Loucy (cell line): ENCODE data around the gene HK1.

Source experiments
- H2AFZ ChIP-seq: fragments of 200-600 bp; sonication (generic); 2 replicates; pipeline ENCODE4 v1.6.0; 2016; ENCODE audit warnings: antibody characterized with exemption, mild to moderate bottlenecking, low read length, moderate library complexity
- H3F3A ChIP-seq: fragments of 200-600 bp; 2 replicates; pipeline ENCODE4 v1.6.0; 2016; ENCODE audit warnings: antibody characterized with exemption, low read depth, mild to moderate bottlenecking
- H3K27me3 ChIP-seq: fragments of 200-600 bp; sonication (generic); 2 replicates; pipeline ENCODE4 v1.6.1; 2014; ENCODE audit warnings: low read length, mild to moderate bottlenecking; ENCODE audit not compliant: insufficient read depth, poor library complexity, severe bottlenecking
- H3K36me3 ChIP-seq: fragments of 200-600 bp; sonication (generic); 2 replicates; pipeline ENCODE4 v1.6.1; 2016; ENCODE audit warnings: low read length; ENCODE audit not compliant: insufficient read depth
- H3K4me1 ChIP-seq: fragments of 200-600 bp; sonication (generic); 2 replicates; pipeline ENCODE4 v1.5.1; 2014; ENCODE audit warnings: low read length, mild to moderate bottlenecking; ENCODE audit not compliant: insufficient read depth, poor library complexity, severe bottlenecking
- H3K4me2 ChIP-seq: fragments of 200-600 bp; sonication (generic); 2 replicates; pipeline ENCODE4 v1.6.0; 2014; ENCODE audit warnings: antibody characterized with exemption, low read length, low read depth, mild to moderate bottlenecking; ENCODE audit not compliant: poor library complexity, severe bottlenecking
- H3K4me3 ChIP-seq: fragments of 200-600 bp; sonication (generic); 2 replicates; pipeline ENCODE4 v1.5.1; 2014; ENCODE audit warnings: low read length, mild to moderate bottlenecking, mixed read lengths; ENCODE audit not compliant: poor library complexity, severe bottlenecking
- H3K79me2 ChIP-seq: fragments of 200-600 bp; sonication (generic); 2 replicates; pipeline ENCODE4 v1.6.1; 2014; ENCODE audit warnings: low read length; ENCODE audit not compliant: insufficient read depth
- H3K9ac ChIP-seq: fragments of 200-600 bp; sonication (generic); 2 replicates; pipeline ENCODE4 v1.6.0; 2014; ENCODE audit warnings: mild to moderate bottlenecking, low read depth, low read length, moderate library complexity; ENCODE audit not compliant: poor library complexity, severe bottlenecking
- H3K9me2 ChIP-seq: fragments of 200-600 bp; sonication (generic); replicated peaks from 2 replicates; pipeline ENCODE4 v1.6.1; 2016; ENCODE audit warnings: low read depth, low read length, mixed read lengths
- H3K9me3 ChIP-seq: fragments of 200-600 bp; sonication (generic); 2 replicates; pipeline ENCODE4 v1.6.1; 2014; ENCODE audit warnings: mild to moderate bottlenecking, antibody characterized with exemption, low read length, low read depth; ENCODE audit not compliant: insufficient read depth
- H4K20me1 ChIP-seq: fragments of 200-600 bp; sonication (generic); 2 replicates; pipeline ENCODE4 v1.6.0; 2014; ENCODE audit warnings: antibody characterized with exemption, low read length, mild to moderate bottlenecking; ENCODE audit not compliant: insufficient read depth, poor library complexity, severe bottlenecking
- EZH2phosphoT487 ChIP-seq: fragments of 200-600 bp; IDR thresholded peaks from 2 replicates; pipeline ENCODE4 v1.6.1; 2018; ENCODE audit warnings: antibody characterized with exemption, mild to moderate bottlenecking, moderate library complexity, borderline replicate concordance
- TF ChIP-seq, protein P1 (sequence below): fragments of 200-600 bp; sonication (generic); conservative IDR thresholded peaks from 2 replicates; pipeline ENCODE4 v1.5.1; 2014; ENCODE audit warnings: mild to moderate bottlenecking, antibody characterized with exemption, low read length

Gene HK1

DNA sequence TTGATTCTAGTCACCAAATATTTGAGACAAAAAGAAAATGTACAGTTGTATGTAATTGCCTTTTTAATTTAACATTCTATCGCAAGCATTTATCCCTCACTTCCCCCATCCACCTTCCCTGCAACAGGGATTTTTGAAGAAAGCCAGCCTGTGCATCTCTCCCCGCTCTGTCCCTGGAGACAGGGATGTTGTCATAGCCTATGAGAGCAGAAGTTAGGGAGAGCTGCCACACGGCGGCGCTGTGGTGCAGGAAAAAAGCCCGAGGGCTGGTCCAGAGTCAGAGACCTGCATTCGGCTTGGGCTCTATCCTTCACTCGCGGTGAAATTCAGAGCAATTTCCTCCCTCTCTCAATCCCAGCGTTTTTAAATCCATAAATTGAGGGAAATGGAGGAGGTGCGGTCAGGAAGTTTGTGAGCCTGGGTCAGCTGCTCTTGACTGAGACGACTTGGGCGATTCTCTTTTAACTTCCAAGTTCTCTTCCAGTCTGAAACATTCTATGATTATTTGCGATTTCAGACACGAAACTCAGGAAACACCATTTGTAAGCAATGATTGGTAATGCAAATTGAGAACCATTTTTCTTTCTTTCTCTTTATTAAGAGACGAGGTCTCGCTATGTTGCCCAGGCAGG, 40.7 kb upstream of the HK1 start:
- TF ChIP-seq, protein P1, sequence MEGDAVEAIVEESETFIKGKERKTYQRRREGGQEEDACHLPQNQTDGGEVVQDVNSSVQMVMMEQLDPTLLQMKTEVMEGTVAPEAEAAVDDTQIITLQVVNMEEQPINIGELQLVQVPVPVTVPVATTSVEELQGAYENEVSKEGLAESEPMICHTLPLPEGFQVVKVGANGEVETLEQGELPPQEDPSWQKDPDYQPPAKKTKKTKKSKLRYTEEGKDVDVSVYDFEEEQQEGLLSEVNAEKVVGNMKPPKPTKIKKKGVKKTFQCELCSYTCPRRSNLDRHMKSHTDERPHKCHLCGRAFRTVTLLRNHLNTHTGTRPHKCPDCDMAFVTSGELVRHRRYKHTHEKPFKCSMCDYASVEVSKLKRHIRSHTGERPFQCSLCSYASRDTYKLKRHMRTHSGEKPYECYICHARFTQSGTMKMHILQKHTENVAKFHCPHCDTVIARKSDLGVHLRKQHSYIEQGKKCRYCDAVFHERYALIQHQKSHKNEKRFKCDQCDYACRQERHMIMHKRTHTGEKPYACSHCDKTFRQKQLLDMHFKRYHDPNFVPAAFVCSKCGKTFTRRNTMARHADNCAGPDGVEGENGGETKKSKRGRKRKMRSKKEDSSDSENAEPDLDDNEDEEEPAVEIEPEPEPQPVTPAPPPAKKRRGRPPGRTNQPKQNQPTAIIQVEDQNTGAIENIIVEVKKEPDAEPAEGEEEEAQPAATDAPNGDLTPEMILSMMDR = peak; percentile 86
- no peak for TF ChIP-seq EZH2phosphoT487
- H3K4me2 ChIP-seq = no peak overlapping the region
- H3K36me3 ChIP-seq = no peaks in the 10 kb centered on the region
- no peak overlapping the region for H3K9ac ChIP-seq
- H2AFZ ChIP-seq = peak overlapping the region; percentile 67
- H3K9me2 ChIP-seq = no peaks in the 10 kb centered on the region
- H3K79me2 ChIP-seq = no peaks in the 10 kb centered on the region
- peaks cover 12% of the 10 kb centered on the region for H3K4me1 ChIP-seq
- no peak overlapping the region for H3K4me3 ChIP-seq
- no peaks in the 10 kb centered on the region for H3K27me3 ChIP-seq
- no peaks in the 10 kb centered on the region for H4K20me1 ChIP-seq
- H3K9me3 ChIP-seq = no peaks in the 10 kb centered on the region
- no peaks in the 10 kb centered on the region for H3F3A ChIP-seq

DNA sequence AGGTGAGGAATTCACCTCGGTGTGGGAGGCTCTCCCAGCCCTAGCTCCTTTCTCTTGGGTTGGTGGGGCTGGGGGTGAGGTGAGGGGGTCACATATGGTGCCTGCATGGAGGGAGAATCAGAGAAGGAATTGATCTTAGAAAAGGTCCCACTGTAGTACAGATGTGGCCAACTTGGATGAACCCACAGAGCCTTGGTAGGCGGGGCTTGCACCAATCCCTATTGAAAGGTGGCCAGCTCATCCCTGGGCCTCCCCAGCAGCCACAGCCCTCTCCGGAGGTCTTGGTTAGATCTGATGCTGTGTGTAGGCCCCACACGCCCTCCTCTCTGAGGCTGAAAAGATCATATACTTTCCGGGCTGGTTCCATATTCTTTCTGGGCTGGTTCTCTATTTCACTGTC, 39.2 kb upstream of the HK1 start:
- Histone ChIP-seq H3K4me3 (no peak overlapping the region), H3K9ac (no peak overlapping the region), H3K4me1 (peaks cover 12% of the 10 kb centered on the region), H2AFZ (peak overlapping the region; percentile 7), H3K27me3 (no peaks in the 10 kb centered on the region), H3K36me3 (no peaks in the 10 kb centered on the region), H3K4me2 (no peak overlapping the region), H3F3A (no peaks in the 10 kb centered on the region), H3K9me2 (no peaks in the 10 kb centered on the region), H4K20me1 (no peaks in the 10 kb centered on the region), H3K79me2 (no peaks in the 10 kb centered on the region), H3K9me3 (no peaks in the 10 kb centered on the region)
- no peak for TF ChIP-seq EZH2phosphoT487
- TF ChIP-seq, protein P1 = no peak

DNA sequence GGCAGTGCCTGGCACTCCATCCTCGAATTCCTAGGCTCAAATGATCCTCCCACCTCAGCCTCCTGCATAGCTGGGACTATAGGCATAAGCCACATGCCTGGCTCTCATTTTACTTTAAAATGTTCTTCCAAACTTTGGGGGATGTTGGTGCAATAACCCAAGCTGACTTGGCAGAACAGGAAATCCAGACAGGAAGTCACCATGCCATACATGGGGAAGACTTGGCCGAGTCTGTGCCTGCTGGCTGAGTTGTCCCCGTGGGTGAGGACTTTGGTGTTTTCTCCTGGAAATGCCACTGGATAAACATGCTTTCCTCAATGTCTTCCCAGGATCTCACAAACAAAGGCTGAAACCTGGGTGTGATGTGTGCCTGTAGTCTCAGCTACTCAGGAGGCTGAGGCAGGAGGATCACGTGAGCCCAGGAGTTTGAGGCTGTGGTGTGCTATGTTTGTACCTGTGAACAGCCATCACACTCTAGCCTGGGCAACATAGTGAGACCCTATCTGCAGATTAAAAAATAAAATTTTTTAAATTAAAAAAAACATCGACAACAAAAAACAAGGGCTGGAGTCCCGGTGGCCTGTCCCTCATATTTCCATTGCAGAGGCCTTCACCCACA, 38.4 kb upstream of the HK1 start:
- Histone ChIP-seq H2AFZ (peak overlapping the region; percentile 25; the same call in 1 of the 2 replicates), H3K9ac (no peak overlapping the region), H3K4me2 (peak overlapping the region; percentile 3), H3F3A (no peaks in the 10 kb centered on the region), H3K9me3 (no peaks in the 10 kb centered on the region), H4K20me1 (no peaks in the 10 kb centered on the region), H3K4me3 (no peak overlapping the region), H3K4me1 (peaks cover 12% of the 10 kb centered on the region), H3K9me2 (no peaks in the 10 kb centered on the region), H3K79me2 (no peaks in the 10 kb centered on the region), H3K36me3 (no peaks in the 10 kb centered on the region), H3K27me3 (no peaks in the 10 kb centered on the region)
- TF ChIP-seq, protein P1 = no peak
- no peak for TF ChIP-seq EZH2phosphoT487
